Cortex of kidney (tissue), 1 donor: ENCODE measurements around the gene GPC5.
"Not testable (repeated sequence)": the region's sequence is repeated elsewhere in the genome, so short reads cannot be mapped to it uniquely, and the experiment has no call there.

Experiments
- DNase-seq: peaks from one replicate; lab custom pipeline; 2025; lab: John Stamatoyannopoulos, UW

The GPC5 gene

GRCh38 chr13:92657565-92657964, 1259.1 kb downstream of the GPC5 start:
- DNase-seq: no peak

- no peak for DNase-seq
These were observed 1259.9 kb downstream of the GPC5 start for GRCh38 chr13:92658293-92658692.

- DNase-seq: no peak
These were observed 1263.0 kb downstream of the GPC5 start for GRCh38 chr13:92661406-92661805.

GRCh38 chr13:92668157-92668556, 1269.7 kb downstream of the GPC5 start:
- no peak for DNase-seq

- no peak for DNase-seq
These were observed 1271.7 kb downstream of the GPC5 start for GRCh38 chr13:92670096-92670495.

- DNase-seq: no peak
These were observed 1273.4 kb downstream of the GPC5 start for GRCh38 chr13:92671821-92672220.

GRCh38 chr13:92676246-92676645, 1277.8 kb downstream of the GPC5 start:
- DNase-seq: no peak

- no peak for DNase-seq
These were observed 1279.2 kb downstream of the GPC5 start for GRCh38 chr13:92677571-92677970.

- no peak for DNase-seq
These were observed 1281.2 kb downstream of the GPC5 start for GRCh38 chr13:92679602-92680001.

GRCh38 chr13:92681239-92681638, 1282.8 kb downstream of the GPC5 start:
- DNase-seq: no peak

GRCh38 chr13:92682832-92683517, 1284.6 kb downstream of the GPC5 start:
- no peak for DNase-seq

GRCh38 chr13:92694047-92694446, 1295.6 kb downstream of the GPC5 start:
- no peak for DNase-seq

GRCh38 chr13:92695827-92696226, 1297.4 kb downstream of the GPC5 start:
- not testable (repeated sequence) for DNase-seq

- DNase-seq: no peak
These were observed 1318.3 kb downstream of the GPC5 start for GRCh38 chr13:92716749-92717148.

- DNase-seq: no peak
These were observed 1319.4 kb downstream of the GPC5 start for GRCh38 chr13:92717857-92718256.

GRCh38 chr13:92719868-92720267, 1321.4 kb downstream of the GPC5 start:
- DNase-seq: no peak

GRCh38 chr13:92721620-92722019, 1323.2 kb downstream of the GPC5 start:
- DNase-seq: no peak

- DNase-seq: no peak
These were observed 1328.7 kb downstream of the GPC5 start for GRCh38 chr13:92727118-92727517.

- no peak for DNase-seq
These were observed 1335.6 kb downstream of the GPC5 start for GRCh38 chr13:92734068-92734467.

GRCh38 chr13:92734545-92734944, 1336.1 kb downstream of the GPC5 start:
- DNase-seq: no peak

- DNase-seq: no peak
These were observed 1337.5 kb downstream of the GPC5 start for GRCh38 chr13:92735909-92736308.

- no peak for DNase-seq
These were observed 1340.9 kb downstream of the GPC5 start for GRCh38 chr13:92739306-92739818.

GRCh38 chr13:92743992-92744391, 1345.6 kb downstream of the GPC5 start:
- no peak for DNase-seq

- DNase-seq: no peak
These were observed 1346.8 kb downstream of the GPC5 start for GRCh38 chr13:92745258-92745657.
